ENCODE results near the gene PDCD4.

GRCh38 chr10:110853921-110854605 is 17.7 kb upstream of the PDCD4 start:
- TF ChIP-seq POLR2A (IDR thresholded peaks at IDR 0.05) (no peak), CTCF (IDR thresholded peaks at IDR 0.05 in 4 of 5, conservative IDR thresholded peaks at IDR 0.05 in 1 of 5) (no peak)

Data from gastrocnemius medialis (tissue), 4 donors.